HG02678 (cell line): Measurements from ENCODE around the gene IGSF9.
"Not testable (repeated sequence)": the region's sequence is repeated elsewhere in the genome, so short reads cannot be mapped to it uniquely, and the experiment has no call there.

Experiments
- ATAC-seq: cut with Tn5 transposase; IDR thresholded peaks from one replicate; pipeline ENCODE4 v1.9.1; 2021; ENCODE audit warnings: mild to moderate bottlenecking, moderate library complexity; ENCODE audit not compliant: unreplicated experiment

IGSF9 gene

DNA sequence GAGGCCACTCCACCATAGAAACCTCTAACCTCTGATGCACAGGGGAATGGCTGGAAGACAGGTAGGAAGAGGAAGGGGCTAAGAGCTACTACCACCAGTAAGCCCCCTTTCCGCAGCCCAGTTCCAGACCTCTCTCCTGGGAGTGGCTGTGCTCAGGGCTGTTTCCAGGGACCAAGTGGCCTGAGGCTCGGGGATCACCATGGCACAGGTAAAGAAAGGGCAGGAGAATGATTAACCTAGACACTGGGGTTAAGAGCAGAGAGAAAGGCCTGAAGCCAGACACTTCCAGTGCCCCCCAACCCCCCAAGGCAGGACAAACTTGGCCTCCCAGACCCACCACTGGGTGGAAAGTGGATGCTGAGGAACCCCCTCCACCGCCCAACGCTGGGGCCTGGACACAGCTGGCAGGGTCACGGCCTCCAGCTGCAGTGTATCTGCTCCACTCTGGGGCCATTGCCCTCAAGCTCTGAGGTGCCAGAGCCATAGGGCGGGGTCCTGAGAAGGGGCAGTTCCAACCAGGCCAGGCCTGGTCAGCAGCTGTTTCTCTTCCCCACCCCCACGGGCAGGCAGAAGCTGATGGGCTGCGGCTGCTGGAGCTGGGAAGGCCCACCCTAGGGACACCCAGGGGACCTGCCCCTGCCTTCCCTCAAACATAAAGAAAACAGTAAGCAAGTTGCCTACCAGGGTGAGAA is 22.8 kb downstream of the IGSF9 start:
- peak; percentile 0 for ATAC-seq

DNA sequence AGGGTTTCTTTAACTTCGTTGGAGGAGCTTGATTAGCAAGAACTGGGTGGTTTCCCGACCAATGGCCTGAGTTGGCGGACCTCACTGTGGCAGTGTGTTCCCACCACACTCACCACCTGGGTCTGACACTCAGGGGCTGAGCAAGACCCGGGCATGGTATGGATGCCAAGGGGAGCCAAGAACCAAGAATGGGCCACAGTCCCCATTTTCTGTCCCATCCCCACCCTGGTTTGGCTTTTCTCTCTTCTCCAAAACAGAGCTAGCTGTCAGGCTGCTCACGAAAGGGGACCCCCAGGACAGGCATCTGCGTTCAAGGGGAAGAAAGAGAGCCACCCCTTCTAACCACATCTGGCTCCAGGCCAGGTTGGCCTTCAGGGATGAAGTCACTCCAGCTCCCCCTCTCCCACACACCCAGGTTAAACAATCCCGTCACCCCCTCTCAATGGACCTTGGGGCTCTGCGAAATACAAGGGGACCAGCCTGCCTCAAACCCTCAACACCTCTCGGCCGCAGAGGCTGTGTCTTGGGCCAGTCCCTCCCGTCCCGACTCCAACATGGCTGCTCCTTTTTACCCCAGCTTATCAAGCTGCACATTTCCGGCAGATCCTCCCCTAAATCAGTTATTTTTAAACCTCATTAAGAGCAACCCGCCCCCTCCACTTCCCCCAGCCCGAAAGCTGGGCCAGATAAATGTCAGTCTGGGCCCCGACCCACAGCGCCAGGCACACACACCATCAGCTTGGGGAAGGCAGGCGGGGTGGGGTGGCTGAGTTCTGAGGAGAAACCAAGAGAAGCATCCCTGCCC is 23.5 kb downstream of the IGSF9 start:
- ATAC-seq: no peak

DNA sequence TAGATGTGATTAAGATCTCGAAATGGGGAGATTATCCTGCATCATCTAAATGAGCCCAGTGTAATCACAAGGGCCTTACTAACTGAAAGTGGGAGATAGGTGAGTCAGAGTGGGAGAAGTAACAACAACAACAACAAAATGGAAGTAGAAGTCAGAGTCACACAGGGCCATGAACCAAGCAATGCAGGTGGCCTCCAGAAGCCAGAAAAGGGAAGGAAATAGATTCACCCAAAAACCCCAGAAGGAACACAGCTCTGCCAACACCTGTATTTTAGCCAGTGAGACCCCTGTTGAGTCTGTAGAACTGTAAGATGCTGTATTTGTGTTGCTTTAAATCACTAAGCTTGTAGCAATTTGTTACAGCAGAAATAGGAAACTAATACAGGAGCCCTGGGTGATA is 24.2 kb downstream of the IGSF9 start:
- ATAC-seq: peak; percentile 22

DNA sequence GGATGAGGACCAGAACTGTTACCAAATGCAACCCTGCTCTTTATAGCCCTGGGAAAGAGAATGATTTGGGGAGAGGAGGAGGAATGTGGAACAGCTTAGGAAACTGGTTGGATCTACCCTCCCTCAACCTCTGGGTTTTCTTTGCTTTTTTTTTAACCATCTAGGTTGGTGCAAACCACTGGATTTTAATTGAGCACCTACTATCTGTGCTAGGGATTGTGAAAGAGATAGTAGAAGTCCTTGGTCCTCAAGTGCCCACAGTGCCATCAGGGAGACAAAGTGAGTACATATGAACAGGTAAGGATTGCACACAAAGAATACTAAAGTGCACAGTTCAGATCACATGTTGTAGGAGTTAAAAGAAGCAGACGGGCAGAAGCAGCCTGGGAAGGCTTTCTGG is 24.8 kb downstream of the IGSF9 start:
- ATAC-seq: no peak

DNA sequence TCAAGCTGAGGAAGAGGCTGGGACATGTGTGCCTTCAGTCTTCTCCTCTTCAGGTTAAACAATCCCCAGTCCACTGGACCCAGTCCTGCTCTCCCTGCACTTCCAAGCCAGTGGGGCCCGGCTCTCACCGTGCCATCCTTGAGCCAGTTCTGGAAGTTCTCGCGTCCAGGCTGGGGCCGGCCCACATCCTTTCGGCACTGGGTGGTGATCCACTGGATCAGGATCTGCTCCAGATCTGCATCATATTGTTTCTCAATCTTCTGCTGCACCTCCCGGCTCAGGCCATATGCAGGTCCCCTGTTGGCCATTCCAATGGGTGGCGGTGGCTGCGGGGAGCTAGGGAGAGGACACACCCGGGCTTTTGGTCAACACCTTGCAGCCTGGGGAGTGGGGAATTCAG is 25.2 kb downstream of the IGSF9 start:
- no peak for ATAC-seq

DNA sequence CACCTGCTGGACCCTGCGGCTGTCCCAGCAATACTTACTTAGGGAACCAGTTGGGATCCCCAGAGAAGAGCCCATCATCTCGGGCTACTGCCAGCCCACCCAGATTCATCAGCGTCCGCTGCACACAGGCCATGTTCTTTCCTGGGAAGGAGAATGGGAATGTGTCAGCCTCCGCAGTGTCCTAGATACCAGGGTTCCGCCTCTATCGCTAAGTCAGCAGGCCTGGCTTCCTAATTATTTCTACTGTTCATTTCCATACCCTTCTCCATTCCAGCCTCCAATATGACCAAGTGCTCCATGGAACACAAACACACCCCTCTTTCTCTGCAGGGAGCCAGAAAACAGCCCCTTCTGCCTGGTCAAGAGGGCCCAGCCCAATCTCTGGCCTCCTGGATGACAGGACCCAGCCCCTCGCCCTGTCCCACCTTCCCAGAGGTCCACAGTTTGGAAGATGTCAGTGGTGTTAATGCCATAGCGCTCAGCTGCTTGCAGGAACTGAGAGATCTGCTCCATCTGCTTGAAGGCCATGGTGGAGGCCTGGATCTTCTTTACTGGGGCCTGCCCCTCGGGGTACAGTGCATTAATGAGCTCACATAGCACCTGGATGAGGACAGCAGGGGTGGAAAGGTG is 26.1 kb downstream of the IGSF9 start:
- ATAC-seq: no peak

DNA sequence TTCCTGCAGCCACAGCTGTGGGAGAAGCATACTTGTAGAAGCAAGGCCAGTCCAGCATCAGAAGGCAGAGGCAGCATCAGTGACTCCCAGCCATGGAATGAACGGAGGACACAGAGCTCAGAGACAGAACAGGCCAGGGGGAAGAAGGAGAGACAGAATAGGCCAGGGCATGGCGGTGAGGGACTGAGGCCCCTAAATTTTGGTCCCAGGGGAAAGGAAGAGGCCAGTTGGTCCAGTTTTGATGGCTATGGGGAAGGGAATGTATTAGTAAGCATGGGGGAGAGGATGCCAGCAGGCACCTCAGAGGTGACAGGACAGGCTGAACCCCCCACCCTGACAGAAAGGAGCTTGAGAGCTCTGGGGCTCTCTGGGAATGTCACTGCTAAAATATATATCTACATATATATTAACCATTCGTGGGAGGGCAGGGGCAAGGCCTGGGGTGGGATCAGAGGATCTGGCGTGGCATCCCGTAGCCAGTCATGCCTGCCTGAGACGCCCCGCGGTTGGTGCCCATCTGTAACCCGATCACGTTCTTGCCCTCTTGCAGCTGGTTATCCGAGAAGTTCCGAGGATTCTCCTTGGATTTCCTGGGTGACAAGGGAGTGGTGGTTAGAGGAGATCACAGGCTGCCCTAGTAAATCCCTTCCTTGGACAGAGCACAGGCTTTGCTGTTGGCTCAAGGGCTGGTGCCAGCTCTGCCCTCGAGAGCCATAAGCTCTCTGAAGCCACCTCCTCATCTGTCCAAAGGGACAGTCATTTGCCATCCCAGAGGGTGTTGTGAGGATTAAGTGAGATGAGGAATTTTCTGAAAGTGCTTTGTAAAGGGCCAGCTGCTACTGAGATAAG is 26.8 kb downstream of the IGSF9 start:
- no peak for ATAC-seq

DNA sequence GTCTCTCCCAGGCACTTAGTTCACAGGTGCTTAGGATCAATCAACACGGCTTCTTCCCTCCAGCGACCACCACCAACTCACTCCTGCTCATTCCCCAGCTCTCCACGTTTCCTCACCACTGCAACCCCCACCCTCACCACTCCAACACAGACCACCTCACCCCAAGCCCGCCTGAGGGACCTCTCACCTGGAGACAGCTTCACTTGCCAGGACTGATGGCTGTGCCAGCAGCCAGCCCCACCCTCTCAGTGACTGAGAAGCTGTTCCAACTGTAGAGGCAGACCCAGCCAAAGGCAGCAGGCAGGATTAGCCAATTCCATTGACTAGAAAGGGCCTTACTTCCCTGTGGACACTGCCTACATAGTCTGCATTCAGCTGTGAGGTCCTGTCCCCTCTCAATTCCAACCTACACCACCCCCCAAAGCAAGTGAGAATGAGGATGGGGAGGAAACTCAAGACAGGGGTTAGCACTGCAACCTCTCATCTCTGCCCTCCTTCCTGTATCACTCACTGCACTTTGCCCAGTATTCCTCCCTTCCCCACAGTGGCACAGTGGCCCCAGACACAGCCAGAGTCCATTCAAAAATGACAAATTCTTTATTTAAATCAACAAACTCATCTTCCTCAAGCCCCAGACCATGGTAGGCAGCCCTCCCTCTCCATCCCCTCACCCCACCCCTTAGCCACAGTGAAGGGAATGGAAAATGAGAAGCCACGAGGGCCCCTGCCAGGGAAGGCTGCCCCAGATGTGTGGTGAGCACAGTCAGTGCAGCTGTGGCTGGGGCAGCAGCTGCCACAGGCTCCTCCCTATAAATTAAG is 27.7 kb downstream of the IGSF9 start:
- ATAC-seq: no peak

DNA sequence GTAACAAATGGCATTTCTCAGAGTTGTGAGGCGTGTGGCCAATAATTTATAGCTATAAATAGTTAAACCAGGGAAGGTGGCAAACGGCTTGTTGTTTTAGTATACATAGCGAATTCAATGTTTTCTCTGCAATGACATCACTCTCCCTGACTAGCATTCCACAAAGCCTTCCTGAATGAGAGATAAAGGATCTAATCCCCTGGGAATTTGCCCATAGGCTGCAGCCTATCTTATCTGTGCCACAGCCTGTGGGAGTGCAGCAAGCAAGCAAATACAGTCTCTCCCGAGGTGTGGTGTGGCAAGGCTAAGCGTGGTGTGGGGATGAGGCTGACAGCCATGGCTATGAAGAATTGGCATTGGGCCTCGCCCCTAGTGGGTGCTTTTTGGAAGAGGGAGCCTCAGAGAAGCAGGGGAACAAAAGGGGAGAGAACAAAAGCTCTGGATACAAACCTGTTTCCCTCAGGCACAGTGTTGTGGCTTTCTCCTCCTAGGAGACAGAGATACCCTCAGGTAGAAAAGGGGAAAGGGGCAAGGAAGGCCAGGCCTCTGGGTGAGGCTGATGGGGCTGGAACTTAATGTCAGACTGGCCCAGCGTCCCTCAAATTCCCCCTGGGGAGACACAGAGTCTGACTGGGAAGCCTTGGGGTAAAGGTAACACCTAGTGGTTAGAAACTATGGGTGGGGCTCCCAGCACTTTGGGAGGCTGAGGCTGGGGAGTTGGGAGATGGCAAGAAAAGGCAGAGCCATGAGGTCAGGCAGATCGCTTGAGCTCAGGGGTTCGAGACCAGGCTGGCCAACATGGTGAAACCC is 29.0 kb downstream of the IGSF9 start:
- ATAC-seq: no peak

DNA sequence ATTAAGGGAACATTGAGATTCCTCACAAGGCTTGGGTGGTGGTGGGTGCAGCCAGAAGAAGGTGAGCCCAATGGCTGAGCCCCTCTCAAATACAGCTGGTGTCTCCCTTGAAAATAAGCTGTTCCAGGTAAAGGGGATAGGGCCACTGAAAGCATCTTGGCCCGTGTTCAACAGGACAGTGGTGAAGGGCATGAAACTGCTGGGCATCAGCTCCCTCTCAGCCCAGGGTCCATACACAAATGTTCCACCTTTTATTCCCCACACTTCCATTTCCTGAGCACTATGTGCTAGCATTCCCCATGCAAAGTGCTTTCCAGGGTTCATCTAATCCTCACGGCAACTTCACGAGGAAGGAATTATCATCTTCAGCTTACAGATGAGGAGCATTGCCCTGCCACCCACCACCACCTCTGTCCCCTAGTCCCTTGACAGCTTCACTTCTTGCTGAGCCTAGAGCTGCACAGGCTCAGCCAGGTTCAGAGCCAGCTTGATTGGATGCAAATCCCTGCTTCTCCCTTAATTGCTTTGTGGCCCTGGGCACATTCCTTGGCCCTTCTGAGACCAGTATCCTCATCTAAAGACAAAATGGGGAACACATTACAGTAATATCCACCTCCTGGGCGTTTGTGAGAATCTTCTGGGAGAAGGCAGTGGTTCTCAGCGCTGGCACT is 29.7 kb downstream of the IGSF9 start:
- no peak for ATAC-seq

DNA sequence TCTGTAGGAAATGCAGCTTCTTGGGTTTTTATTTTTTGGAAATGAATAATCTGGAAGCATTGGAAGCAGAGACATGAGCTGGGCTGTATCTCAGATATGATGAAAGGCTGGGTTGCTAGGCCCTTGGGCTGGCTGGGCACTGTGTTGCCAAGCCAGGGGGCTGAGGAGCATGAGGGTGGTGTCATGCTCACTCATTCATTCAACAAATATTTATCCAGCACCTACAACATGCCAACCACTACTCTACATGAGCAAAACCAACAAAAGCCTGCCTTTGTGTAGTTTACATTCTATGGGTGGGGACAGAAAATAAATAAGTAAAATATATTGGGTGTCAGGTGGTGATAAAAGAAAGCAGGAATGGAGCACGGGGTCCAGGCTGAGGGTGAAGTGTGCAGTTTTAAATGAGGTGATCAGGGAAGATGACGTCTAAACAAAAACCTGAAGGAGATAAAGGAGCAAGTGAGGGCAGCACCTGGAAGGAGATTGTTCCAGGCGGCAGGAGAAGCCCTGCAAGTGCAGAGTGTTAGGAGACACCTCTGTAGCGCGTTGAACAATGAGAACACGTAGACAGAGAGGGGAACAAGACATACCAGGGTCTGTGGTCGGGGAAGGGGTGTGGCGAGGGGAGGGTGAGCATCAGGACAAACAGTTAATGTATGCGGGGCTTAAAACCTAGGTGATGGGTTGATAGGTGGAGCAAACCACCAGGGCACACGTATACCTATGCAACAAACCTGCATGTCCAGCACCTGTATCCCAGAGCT is 31.0 kb downstream of the IGSF9 start:
- no peak for ATAC-seq

DNA sequence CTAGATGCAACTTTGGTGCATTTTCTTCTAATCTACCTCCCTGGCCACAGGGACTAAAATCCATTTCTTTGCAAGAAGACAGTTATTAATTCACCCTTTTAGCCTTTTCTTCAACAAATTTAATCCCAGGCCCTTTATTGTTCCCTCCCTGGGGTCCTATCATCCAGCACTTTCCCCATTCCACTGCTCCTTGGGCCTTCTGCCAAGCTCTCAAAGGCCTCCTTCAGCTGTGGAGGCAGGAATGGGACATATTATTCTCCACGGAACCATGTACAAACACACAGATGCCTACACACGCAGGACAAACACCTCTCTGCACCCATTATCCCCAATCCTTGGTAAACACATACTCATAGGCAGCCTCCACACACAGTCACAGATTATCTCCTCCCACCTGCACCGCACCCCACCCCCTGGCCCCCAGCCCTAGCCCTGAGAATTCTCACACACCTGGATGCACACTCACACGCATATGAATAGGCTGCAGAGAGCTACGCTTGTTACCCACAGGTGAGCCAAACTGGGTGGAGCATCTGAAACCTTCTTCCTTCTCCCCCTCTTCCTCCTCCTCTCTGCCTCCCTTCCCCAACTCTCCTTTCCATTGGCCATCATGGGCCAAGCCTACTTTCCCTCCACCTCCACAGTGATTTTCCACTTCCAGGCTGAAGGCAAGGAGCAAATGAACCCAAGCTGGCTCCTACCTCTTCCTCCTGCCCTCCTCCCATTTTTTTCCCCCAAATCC is 31.8 kb downstream of the IGSF9 start:
- ATAC-seq: no peak

DNA sequence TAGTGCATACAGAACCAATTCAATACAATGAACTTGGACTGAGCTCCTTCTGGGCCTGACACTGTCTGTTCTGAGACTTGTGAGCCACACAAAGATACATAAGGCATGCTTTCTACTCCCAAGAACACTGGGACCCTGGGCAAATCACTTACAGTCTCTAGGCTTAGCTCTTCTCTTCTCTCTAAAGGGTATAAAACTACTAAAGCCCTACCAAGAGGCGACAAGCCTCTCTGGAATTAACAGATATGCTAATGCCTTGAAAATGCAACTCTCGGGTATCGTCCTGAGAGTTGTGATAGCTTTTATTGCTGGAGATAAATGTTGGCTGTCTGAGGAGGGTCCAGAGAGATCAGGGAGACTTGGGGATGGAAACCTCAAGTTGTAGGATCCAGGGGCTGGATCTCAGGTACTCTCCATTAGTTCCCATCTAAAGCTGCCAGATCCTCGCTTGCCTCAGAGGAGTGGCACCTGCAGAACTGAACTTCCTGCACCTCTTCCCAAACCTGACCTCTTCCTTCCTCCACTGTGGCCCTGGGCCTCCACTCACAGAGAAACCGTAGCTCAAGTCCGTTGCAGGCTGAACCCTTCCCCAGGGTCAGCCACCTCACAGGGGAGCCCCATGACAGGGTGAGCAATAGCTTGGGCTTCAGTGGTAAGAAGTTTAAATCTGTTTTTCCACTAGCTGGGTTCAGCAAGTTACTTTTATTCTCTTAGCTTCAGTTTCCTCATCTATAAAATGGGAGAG is 33.9 kb downstream of the IGSF9 start:
- no peak for ATAC-seq

DNA sequence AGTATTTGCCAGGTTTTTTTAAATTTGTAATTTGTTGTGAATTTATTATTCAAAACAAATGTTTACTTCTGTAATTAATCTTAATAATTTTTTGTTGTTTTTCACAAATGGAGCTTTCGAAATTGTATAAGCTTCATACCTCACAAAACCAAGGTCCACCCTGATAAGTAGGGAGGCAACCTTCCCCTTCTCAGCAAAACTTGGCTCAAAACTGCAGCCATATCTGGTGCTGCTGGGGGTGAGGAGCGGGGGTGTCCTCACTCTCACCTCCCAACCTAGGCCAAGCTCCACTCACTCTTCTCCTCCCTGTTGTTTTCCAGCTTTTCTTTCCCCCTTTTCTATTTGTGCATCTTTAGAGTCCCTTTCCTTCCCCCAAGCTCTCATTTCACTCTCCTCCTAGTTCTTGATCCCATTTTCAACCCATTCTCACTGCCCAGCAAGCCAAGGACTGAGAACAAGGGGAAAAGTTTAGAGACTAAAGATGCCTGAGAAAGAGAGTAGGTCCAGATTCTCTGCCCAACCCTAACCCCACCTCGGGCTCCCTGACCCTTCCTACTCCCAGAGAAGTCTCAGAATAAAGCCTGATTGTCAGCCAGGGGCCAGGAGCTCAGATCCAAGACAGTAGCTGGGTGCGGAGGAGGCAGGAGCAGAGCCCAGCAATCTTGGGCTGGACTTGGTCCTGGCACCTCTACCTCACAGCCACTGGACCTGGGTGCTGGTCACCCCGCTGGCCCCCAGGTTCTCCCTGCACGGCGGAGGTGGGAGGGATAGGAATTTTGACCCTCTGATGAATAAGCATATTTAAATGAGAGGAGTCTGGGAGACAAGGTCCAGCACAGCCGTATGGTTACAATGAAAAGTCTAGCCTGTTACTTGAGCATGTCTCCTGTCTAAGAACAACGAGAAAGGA is 37.1 kb downstream of the IGSF9 start:
- ATAC-seq: no peak

DNA sequence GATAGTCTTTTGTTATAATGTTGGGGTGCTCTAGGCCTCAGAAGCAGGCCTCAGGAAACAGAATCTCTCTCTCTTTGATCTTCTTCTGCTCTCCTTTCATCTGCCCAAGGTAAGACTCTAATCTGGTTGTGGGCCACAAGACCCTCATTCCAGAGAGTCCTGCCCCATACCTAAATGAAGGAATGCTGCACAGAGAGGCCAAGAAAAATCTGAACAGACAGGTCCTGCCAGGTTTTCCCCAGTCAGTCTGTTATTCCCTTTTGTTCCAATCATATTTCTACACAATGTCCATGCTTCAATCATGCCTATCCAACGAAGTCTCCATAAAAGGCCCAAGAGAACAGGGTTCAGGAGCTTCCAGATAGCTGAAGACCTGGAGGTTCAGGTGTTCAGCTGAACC is 38.5 kb downstream of the IGSF9 start:
- no peak for ATAC-seq

DNA sequence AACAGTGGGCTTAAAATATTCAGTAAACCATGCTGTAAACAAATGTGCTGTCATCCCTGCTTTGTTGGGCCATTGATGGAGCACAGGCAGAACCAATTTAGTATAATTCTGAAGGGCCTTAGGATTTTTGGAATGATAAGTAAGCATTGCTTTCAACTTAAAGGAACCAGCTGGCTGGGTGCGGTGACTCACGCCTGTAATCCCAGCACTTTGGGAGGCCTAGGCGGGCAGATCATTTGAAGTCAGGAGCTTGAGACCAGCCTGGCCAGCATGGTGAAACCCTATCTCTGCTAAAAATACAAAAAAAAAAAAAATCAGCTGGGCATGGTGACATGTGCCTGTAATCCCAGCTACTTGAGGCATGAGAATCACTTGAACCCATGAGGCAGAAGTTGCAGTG is 41.4 kb downstream of the IGSF9 start:
- not testable (repeated sequence) for ATAC-seq
